Stimulated activated memory B cell treated with anti-CD40 and anti-IgM and Interleukin-4, amounts not matched to agents 10 μg/mL and 1 μg/mL and 100 μg/mL, for 72 hours (primary cell): Measurements from ENCODE around the gene CCDC82.

ENCODE experiments used
- ATAC-seq: fragments of 150-1000 bp; cut with Tn5 transposase; 2 replicates; pipeline ENCODE4 v1.10.0; 2021
- H3K27ac Mint-ChIP-seq: one replicate; pipeline ENCODE4 v1.8.0; 2022; ENCODE audit warnings: mild to moderate bottlenecking, mixed read lengths
- H3K27me3 Mint-ChIP-seq: one replicate; pipeline ENCODE4 v1.8.0; 2022; ENCODE audit warnings: mixed read lengths
- H3K36me3 Mint-ChIP-seq: one replicate; pipeline ENCODE4 v1.8.0; 2022; ENCODE audit warnings: mixed read lengths
- H3K4me1 Mint-ChIP-seq: one replicate; pipeline ENCODE4 v1.8.0; 2022; ENCODE audit warnings: mixed read lengths
- H3K4me3 Mint-ChIP-seq: one replicate; pipeline ENCODE4 v1.8.0; 2022; ENCODE audit warnings: mild to moderate bottlenecking, moderate library complexity, mixed read lengths
- H3K9me3 Mint-ChIP-seq: one replicate; pipeline ENCODE4 v1.8.0; 2022; ENCODE audit warnings: mixed read lengths

Gene CCDC82

DNA sequence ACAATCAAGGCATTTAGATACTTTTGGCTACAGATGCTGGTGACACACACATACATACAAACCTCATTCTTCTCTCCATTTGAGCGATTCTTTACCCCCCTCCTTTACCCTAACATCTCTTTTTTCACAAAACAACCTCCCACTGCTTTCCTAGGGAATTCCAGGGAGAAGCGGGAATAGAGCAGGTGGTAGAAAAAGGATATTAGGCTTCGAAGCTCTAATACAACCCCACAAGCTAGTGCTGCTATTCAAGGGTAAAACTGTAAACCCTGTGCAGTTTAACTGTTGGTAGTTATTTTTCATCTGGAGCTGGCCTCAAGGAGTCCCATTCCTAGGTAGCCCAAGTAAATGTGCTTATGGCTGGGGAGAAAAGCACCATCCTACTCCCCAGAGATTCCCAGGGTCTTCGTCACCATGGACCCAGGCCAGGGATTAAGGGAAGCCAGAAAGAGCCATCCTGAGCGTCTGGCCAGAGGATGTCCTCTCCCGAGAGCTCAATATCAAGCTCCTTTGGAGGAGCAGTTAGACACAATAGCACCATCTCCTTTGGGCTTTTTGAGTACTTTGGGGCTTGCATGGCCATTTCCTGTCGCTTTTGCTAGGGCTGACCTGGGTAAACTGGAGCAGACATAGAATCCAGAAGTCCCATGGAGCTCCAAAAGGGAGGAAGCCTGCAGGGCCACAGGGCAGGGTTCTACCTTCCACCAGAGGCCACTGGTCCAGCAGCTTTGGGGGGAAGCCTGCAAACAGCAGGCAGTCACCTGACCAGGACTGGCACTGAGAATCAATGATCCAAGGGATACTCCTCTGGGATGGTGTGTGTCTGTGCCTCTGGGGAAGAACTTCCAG is 49.8 kb downstream of the CCDC82 start:
- peak overlapping the region; percentile 84 for H3K27ac Mint-ChIP-seq
- H3K36me3 Mint-ChIP-seq, result peaks cover 7% of the 10 kb centered on the region
- H3K9me3 Mint-ChIP-seq, result no peaks in the 10 kb centered on the region
- H3K27me3 Mint-ChIP-seq, result no peaks in the 10 kb centered on the region
- H3K4me3 Mint-ChIP-seq, result peak overlapping the region; percentile 99
- peaks cover 78% of the 10 kb centered on the region for H3K4me1 Mint-ChIP-seq
- no peak for ATAC-seq

DNA sequence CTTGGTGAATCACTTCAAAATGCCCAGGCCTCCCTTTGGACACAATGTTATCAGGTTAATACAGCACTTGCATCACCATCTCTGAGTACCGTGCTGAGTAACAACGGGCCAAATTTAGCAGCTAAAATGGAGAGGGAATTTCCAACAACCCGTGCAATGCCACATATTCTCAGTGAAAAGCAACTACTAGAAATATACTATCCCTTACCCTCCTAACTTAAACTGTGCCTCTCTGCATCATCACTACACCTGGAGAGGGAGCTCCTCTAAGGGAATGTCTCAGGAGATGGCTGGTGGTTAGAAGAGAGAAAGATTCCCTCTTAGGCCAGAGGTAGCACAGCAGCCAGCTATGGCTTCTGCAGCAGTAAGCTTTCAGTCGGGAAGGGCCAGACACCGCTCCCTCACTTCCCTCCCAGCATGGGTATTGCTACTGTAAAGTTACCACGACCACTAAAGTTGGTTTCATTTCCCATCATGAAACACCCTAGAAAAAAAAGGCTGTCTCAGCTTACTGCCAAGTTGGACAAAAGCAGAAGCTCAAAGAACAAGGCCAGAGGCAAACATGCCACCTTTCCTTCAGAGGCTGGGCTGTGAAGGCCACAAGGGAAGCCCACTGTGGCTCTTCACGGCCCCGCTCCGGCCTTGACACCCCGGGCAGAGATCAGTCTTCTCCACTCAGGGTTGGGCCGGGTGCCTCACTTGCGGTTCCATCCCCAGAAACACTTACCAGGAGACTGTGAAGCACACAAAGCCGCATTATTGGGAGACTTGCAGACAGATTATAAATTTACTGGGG is 50.6 kb downstream of the CCDC82 start:
- H3K27me3 Mint-ChIP-seq, result no peaks in the 10 kb centered on the region
- peaks cover 83% of the 10 kb centered on the region for H3K4me1 Mint-ChIP-seq
- peaks cover 12% of the 10 kb centered on the region for H3K36me3 Mint-ChIP-seq
- H3K4me3 Mint-ChIP-seq, result peak overlapping the region; percentile 99
- ATAC-seq, result peak; percentile 66
- H3K27ac Mint-ChIP-seq, result peak overlapping the region; percentile 84
- no peaks in the 10 kb centered on the region for H3K9me3 Mint-ChIP-seq

DNA sequence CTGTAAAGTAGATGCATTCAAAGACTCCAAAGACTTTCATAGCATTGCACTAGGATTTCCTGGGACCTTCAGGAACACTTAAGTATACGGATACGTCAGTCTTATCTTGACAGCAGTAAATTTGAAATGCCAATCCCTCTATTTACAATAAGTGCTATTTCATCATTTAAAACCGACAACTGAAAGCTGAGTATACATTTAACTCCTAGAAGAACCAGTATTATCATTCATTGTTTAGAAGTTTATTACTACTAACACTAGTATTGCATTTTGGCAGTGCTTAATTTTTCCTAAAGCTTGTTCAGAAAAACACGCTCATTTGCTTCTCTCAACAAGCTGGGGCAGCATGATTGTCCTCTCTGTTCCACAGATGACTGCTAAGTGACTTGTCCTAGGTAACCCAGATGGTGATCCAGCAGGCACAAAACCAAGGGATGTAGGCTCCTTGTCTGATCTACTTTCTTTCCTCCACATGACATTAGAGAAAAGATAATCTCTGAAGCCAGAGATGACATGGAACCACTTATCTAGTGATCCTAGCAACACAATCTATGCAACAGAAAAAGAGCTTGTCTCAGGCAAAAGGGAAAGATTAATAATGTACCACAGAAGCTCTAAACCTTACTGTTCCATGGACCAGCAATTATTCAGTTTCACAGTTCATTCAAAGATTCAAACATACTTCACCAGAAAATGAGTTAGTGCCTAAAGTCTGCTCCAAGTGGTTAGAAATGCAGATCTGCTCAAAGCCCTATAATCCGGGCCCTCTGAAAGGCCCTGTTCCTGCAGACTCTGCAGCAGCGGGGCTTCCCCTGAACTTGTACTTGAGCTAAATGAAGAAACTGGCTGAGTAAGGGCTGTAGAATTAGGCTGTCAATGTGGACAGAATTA is 51.9 kb downstream of the CCDC82 start:
- Mint-ChIP-seq H3K4me1 (peaks cover 80% of the 10 kb centered on the region), H3K36me3 (peaks cover 12% of the 10 kb centered on the region), H3K9me3 (no peaks in the 10 kb centered on the region), H3K27ac (peak overlapping the region; percentile 84), H3K27me3 (no peaks in the 10 kb centered on the region), H3K4me3 (peak overlapping the region; percentile 99)
- peak; percentile 49 for ATAC-seq

DNA sequence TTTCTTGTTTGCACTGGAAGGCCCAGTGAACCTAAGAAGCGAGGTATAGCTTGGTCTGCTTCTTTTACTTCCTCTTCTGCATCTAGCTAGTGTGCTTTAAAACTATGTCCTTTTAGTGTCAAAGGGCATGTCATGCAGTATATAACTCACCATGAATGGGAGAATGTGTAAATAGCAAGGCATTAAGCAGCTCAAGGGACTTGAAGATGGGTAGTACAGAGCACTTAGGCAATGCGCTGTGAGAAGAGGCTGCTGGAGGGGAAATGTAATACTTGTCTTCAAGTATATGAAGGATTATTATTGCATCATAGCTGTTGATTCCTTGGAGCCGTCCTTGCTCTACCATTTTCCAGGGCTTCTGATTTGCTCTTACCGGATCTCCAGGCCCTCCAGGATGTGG is 54.3 kb downstream of the CCDC82 start:
- Mint-ChIP-seq H3K4me3 (no peak overlapping the region), H3K4me1 (peaks cover 78% of the 10 kb centered on the region), H3K27me3 (no peaks in the 10 kb centered on the region), H3K27ac (peak overlapping the region; percentile 1), H3K36me3 (peaks cover 15% of the 10 kb centered on the region), H3K9me3 (no peaks in the 10 kb centered on the region)
- ATAC-seq, result no peak

DNA sequence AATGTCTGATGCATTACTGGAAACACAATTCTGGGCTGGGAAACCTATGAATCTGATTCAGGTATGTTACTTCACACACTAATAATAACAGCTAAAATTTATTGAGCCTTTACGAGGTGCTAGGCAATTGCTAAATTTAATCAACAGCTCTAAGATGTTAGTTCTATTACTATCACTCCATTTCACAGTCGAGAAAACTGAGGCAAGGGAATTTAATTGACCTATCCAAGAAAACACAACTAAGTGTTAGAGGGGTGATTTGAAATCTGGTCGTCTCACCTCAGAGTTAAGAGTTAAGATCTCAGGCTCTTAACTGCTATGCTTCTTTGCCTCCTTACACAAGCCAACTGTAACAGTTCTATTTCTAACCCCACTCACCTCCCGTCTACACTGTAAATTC is 55.5 kb downstream of the CCDC82 start:
- no peak overlapping the region for H3K27ac Mint-ChIP-seq
- peaks cover 78% of the 10 kb centered on the region for H3K4me1 Mint-ChIP-seq
- no peak for ATAC-seq
- H3K9me3 Mint-ChIP-seq, result no peaks in the 10 kb centered on the region
- H3K27me3 Mint-ChIP-seq, result no peaks in the 10 kb centered on the region
- H3K4me3 Mint-ChIP-seq, result no peak overlapping the region
- peaks cover 26% of the 10 kb centered on the region for H3K36me3 Mint-ChIP-seq

DNA sequence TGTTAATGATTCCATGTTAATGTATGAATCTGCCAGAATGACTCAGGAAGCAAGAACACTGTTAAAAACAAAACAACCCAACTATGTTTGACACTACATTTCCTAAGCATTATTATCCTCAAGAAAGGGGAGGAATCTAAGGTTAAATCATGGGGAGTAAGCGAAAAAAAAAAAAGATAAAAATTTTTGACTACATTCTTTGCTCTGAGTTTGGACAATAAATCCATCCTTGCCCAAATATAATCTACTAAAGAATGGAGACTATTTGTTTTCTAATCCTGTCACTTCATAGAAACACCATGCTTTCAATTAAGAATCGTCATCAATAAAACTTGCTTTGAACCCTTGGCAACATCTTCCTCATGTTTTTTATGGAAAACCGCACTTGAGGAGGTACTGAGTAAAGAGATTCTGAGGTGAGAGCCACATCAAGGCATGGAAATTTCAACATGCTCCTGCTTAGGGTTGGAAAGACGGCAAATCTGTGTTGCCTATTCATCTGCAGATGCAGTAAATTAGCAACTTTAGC is 56.5 kb downstream of the CCDC82 start:
- Mint-ChIP-seq H3K9me3 (no peaks in the 10 kb centered on the region), H3K27me3 (no peaks in the 10 kb centered on the region), H3K4me3 (no peak overlapping the region), H3K4me1 (peaks cover 71% of the 10 kb centered on the region), H3K36me3 (peaks cover 29% of the 10 kb centered on the region), H3K27ac (no peak overlapping the region)
- no peak for ATAC-seq

DNA sequence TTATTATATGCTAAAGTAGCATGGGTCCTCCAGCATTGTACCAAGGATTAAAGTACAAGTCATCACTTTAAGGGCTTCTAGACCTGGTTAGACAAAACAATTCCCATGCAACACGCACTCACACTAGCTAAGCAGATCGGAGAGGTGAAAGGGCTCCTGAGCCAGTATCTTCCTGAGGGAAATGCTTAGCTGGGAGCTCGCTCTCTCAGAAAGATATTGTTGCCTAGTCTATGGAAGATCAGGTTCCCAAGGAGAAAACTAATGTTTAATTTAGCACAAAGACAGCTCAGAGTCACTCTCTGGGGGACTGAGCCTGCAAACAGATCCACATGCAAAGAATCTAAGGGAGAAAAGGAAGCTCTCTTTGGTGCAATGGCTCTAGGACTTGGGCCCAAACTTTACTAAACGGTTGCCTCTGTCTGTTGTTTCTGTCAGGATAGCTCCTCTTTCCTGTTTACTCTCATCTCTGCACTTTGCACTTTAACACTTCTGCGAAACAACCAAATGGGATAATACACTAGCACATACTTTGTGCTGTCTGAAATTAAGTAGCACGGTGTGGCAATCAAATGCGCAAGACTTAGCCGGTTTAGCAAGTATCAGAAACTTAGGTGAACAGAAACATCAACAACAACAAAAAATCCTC is 57.5 kb downstream of the CCDC82 start:
- Mint-ChIP-seq H3K4me3 (no peak overlapping the region), H3K4me1 (peaks cover 61% of the 10 kb centered on the region), H3K9me3 (no peaks in the 10 kb centered on the region), H3K27ac (no peak overlapping the region), H3K27me3 (no peaks in the 10 kb centered on the region), H3K36me3 (peaks cover 29% of the 10 kb centered on the region)
- no peak for ATAC-seq

DNA sequence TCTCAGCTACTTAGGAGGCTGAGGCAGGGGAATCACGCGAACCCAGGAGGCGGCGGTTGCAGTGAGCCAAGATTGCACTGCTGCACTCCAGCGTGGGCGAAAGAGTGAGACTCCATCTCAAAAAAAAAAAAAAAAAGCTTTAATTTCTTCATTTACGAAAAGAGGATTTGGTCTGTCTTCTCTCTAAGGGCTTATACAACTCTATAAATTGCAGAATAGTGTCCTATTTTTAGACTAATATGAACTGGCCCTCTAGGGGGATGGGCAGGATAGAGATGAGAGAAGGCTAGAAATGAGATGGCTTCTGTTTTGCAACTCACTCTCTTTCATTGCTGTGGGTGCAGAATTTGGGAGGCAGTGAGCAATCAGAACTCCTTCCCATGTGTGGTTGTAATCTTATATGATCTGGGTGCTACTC is 58.0 kb downstream of the CCDC82 start:
- H3K4me1 Mint-ChIP-seq, result peaks cover 56% of the 10 kb centered on the region
- peaks cover 29% of the 10 kb centered on the region for H3K36me3 Mint-ChIP-seq
- no peak overlapping the region for H3K27ac Mint-ChIP-seq
- H3K4me3 Mint-ChIP-seq, result no peak overlapping the region
- no peak for ATAC-seq
- H3K27me3 Mint-ChIP-seq, result no peaks in the 10 kb centered on the region
- no peaks in the 10 kb centered on the region for H3K9me3 Mint-ChIP-seq

DNA sequence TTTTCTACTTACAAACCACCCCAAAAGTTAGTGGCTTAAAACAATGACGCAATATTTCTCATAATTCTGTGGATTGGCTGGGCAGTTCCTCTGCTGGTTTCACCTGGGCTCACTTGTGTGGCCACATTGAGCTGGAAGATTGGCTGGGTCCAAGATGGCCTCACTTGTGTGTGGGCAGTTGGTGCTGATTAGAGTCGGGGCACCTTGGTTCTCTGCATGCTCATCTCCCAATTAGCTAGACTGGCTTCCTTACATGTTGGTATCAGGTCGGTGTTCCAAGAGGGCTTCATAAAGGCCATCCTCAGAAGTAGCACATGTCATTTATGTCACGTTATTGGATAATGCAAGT is 59.2 kb downstream of the CCDC82 start:
- H3K4me3 Mint-ChIP-seq, result no peak overlapping the region
- H3K4me1 Mint-ChIP-seq, result peaks cover 53% of the 10 kb centered on the region
- no peak overlapping the region for H3K27ac Mint-ChIP-seq
- no peaks in the 10 kb centered on the region for H3K9me3 Mint-ChIP-seq
- peaks cover 28% of the 10 kb centered on the region for H3K36me3 Mint-ChIP-seq
- no peak for ATAC-seq
- H3K27me3 Mint-ChIP-seq, result no peaks in the 10 kb centered on the region

DNA sequence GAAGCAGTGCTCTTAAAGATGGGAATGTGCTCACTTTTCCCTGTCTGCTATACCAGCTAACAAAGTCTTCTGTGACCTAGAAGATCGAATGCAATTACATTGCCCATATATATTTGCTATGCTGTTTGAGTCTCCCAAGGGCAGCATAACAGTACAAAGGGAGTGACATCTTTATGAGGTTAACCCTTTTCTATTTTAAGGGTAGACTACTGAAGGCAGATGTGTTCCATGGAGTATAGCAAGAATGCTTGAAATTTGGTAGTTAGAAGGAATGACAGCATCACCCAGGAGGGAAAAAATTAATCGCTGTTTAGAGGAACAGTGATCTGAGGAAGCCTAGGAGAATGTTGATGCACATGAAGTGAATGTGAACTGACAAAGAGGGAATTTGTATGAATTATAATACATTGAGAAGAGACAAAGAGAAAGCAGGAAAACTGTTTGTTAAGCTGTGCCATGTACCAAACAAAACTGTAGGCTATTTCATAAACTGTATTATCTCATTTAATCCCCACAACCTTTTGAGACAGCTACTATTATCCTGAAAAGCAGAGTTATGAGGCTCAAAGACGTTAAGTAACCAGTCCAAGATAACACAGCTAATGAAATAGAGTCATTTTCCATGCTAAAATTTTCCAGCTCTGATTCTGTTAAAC is 59.7 kb downstream of the CCDC82 start:
- Mint-ChIP-seq H3K36me3 (peaks cover 30% of the 10 kb centered on the region), H3K27me3 (no peaks in the 10 kb centered on the region), H3K4me3 (no peak overlapping the region), H3K27ac (peak overlapping the region; percentile 67), H3K9me3 (no peaks in the 10 kb centered on the region), H3K4me1 (peaks cover 54% of the 10 kb centered on the region)
- ATAC-seq, result no peak

DNA sequence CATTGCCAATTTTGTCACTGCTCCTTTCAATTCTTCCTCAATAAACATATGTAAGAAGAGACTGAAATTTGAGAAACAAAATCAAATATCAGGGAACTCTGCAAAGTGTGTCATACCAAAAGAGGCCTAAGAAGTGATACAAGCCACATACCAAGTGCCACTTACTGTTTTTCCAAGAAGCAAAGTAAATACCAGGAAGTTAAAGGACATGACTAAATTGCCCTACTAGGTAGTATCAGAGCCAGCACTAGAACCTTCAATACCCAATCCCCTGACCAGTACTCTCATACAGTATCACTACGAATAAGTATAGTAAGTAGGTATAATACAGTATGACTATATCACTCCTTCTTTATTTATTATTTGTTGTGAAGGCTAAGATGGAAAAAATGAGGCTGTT is 60.3 kb downstream of the CCDC82 start:
- Mint-ChIP-seq H3K36me3 (peaks cover 25% of the 10 kb centered on the region), H3K4me3 (no peak overlapping the region), H3K9me3 (no peaks in the 10 kb centered on the region), H3K27ac (peak overlapping the region; percentile 67), H3K4me1 (peaks cover 54% of the 10 kb centered on the region), H3K27me3 (no peaks in the 10 kb centered on the region)
- no peak for ATAC-seq

DNA sequence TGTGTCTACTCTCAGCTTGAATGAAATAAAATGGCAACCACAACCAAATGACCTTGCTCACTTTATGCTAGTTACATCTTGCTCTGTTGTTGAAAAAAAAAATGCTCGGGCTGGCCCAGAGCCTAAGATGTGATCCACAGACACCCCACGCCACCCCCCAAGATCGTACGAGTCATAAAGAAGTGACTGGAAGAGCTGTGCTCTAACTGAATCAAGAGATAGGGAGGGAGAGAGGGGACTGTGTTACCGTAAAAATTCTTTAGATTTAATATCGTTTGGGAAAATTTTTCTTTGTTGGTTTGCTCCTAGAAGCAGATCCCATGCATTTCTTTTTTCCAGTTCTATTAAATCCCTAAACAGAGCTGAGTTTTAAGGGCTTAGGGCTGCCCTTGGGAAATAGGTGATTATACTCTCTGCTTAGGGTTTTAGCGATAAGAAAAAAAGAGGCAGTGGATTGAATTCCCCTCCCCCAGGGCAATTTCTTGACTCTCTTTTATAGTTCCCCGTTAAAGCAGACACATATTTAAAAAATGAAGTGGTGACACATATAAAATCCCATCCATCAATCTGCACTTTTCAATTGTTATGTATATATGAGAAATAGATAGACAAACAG is 61.2 kb downstream of the CCDC82 start:
- no peak overlapping the region for H3K4me3 Mint-ChIP-seq
- H3K36me3 Mint-ChIP-seq, result peaks cover 25% of the 10 kb centered on the region
- no peak for ATAC-seq

DNA sequence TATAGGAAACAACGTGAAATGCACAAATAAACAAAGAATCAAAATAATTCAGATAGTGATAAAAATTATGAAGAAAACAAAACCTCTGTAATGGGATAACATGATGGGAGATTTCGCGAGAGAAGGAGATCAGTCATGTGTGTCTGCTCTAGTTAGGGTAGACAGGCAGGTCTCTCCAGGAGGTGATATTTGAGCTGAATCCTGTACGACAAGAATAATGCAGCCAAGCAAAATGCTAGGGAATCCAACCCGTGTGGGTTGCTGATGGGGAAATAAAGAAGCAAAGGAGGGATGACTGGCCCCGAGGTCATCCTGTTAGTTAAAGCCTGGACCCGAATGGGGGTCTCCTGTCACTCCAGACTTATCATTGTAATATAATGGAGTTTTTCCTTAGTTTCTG is 62.8 kb downstream of the CCDC82 start:
- Mint-ChIP-seq H3K9me3 (no peaks in the 10 kb centered on the region), H3K27ac (no peak overlapping the region), H3K4me1 (peaks cover 41% of the 10 kb centered on the region), H3K4me3 (no peak overlapping the region), H3K36me3 (peaks cover 39% of the 10 kb centered on the region), H3K27me3 (no peaks in the 10 kb centered on the region)
- ATAC-seq, result no peak

More for the DNA sequence above, 61.2 kb downstream of the CCDC82 start:
- no peaks in the 10 kb centered on the region for H3K27me3 Mint-ChIP-seq
- no peak overlapping the region for H3K27ac Mint-ChIP-seq
- H3K4me1 Mint-ChIP-seq, result peaks cover 53% of the 10 kb centered on the region
- no peaks in the 10 kb centered on the region for H3K9me3 Mint-ChIP-seq

DNA sequence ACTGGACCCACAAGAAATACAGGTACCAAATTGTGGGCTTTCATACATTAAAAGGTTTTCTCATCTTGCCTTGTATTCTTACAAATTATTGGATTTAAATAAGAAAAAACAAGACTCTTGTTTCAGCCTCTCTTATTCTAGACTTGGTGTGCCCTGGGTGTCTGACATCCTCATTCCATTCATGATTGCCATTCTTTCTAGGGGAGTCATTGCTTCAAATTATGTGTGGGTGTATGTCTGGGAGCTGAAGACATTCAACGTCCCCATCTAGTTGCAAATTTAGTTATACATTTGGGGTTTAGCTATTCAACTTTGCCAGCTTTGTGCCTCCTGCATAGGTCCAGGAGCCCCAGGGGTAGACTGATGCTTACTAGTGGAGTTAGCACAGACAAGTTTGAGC is 64.8 kb downstream of the CCDC82 start:
- no peaks in the 10 kb centered on the region for H3K9me3 Mint-ChIP-seq
- H3K36me3 Mint-ChIP-seq, result peaks cover 47% of the 10 kb centered on the region
- no peak overlapping the region for H3K4me3 Mint-ChIP-seq
- H3K27me3 Mint-ChIP-seq, result no peaks in the 10 kb centered on the region
- ATAC-seq, result no peak
- peak overlapping the region; percentile 70 for H3K27ac Mint-ChIP-seq
- H3K4me1 Mint-ChIP-seq, result peaks cover 45% of the 10 kb centered on the region
